Esophagus muscularis mucosa (tissue), 3 donors: Measurements from ENCODE around the gene RTN4IP1.

Experiments
- POLR2A ChIP-seq: fragments of 450-650 bp; IDR thresholded peaks from one replicate; pipeline ENCODE4 v1.6.1; 2017; ENCODE audit warnings: antibody characterized with exemption, moderate library complexity, mild to moderate bottlenecking, low read depth
- POLR2AphosphoS5 ChIP-seq, 2 donors: sonication (generic); formaldehyde crosslinking; IDR thresholded peaks; one replicate each; pipeline ENCODE4 v1.6.1; 2017; ENCODE audit warnings: antibody characterized with exemption in 2 of 2
- TF ChIP-seq, protein P1 (sequence below), 3 experiments: fragments of 200-600 bp in 2 of 3; fragments of 450-650 bp in 1 of 3; sonication (generic) in 2 of 3; IDR thresholded peaks; one replicate each; pipeline ENCODE4 v1.5.1; 2017 to 2019; ENCODE audit warnings: antibody characterized with exemption in 3 of 3, mild to moderate bottlenecking in 2 of 3, moderate library complexity in 1 of 3

DNA sequence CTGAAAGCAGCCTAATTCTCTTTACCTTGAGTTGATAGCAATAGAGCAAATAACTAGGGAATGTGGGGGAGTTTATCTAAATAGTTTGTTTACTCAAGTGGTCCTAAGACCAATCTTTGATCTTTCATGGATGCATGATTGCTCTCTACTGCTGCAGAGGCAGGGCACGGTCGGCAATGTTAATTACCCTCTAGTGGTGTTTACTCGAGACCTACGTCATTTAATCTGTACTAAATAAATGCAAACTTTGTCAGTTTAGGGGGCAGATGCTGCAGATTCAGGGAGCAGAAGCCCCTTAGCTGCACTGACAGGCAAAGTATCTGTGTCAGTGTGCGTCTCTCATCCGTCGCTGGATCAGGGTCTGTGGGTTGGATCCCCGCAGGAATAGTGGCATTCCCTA is 6.9 kb downstream of the RTN4IP1 start:
- TF ChIP-seq POLR2A (no peak), POLR2AphosphoS5 (IDR thresholded peaks at IDR 0.05) (no peak)
- TF ChIP-seq, protein P1, sequence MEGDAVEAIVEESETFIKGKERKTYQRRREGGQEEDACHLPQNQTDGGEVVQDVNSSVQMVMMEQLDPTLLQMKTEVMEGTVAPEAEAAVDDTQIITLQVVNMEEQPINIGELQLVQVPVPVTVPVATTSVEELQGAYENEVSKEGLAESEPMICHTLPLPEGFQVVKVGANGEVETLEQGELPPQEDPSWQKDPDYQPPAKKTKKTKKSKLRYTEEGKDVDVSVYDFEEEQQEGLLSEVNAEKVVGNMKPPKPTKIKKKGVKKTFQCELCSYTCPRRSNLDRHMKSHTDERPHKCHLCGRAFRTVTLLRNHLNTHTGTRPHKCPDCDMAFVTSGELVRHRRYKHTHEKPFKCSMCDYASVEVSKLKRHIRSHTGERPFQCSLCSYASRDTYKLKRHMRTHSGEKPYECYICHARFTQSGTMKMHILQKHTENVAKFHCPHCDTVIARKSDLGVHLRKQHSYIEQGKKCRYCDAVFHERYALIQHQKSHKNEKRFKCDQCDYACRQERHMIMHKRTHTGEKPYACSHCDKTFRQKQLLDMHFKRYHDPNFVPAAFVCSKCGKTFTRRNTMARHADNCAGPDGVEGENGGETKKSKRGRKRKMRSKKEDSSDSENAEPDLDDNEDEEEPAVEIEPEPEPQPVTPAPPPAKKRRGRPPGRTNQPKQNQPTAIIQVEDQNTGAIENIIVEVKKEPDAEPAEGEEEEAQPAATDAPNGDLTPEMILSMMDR (IDR thresholded peaks at IDR 0.05): no peak
